ENCODE data around the gene SIDT1.

SIDT1 gene

DNA sequence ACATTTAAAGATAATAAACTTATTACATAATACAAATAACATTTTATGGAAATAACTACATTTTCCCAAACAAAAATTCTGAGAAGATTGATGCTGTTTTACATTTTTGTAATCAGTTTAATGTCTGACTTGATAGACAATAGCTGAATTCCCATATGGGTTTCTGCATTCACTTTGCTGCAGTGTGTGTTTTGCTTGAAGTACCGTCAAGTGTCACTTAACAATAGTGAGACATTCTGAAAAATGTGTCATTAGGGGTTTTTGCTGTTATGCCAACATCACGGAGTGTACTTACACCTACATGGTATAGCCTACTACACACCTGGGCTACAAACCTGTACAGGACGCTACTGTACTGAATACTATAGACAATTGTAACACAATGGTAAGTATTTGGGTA is 106.6 kb downstream of the SIDT1 start:
- DNase-seq, result no peak

- no peak for DNase-seq
These were observed 111.2 kb downstream of the SIDT1 start for GRCh38 chr3:113643583-113643982.

DNA sequence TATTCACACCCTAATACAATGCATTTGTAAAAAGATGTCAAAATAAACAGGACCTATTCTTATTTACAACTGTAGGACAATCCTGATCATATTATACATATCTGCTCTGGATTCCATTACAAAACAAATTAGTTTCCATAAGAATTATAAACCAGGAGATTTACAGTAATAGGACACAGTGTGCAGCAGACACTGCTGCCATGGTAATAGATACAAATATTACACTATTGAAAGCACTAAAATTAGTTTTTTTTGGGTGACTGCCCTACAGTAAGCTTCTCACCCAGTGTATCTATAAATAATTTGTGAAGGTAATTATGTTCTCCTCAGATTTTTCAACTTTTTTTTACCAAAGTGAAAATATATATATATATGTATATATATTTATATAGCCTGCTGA is 116.2 kb downstream of the SIDT1 start:
- DNase-seq, result no peak

GRCh38 chr3:113649174-113649845 is 117.0 kb downstream of the SIDT1 start:
- DNase-seq, result no peak

- DNase-seq, result no peak
These were observed 122.0 kb downstream of the SIDT1 start for GRCh38 chr3:113654310-113654709.

GRCh38 chr3:113654851-113655250 is 122.5 kb downstream of the SIDT1 start:
- no peak for DNase-seq

- DNase-seq, result no peak
These were observed 125.8 kb downstream of the SIDT1 start for GRCh38 chr3:113658107-113658506.

DNA sequence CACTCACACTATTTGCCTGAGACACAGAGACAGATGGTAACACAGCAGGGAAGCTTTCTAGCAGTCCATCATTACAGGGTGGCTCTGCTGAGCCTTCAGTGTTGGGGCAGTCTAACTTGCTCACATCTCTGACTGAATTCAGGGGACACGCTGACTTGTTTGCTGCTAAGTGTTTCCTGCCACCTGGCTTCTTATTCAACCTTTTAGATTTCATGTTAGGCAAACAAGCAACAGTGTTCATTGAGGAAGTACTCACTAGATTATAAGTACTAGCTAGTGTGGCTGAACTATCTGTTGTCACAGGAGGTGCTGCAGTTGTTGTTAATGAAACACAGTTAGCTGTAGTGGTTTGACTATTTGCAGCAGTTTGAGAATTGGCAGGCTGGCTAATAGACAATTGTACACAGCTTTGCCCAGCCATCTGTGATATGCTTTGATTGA is 126.8 kb downstream of the SIDT1 start:
- no peak for DNase-seq

GRCh38 chr3:113659996-113660395 is 127.6 kb downstream of the SIDT1 start:
- DNase-seq, result no peak

DNA sequence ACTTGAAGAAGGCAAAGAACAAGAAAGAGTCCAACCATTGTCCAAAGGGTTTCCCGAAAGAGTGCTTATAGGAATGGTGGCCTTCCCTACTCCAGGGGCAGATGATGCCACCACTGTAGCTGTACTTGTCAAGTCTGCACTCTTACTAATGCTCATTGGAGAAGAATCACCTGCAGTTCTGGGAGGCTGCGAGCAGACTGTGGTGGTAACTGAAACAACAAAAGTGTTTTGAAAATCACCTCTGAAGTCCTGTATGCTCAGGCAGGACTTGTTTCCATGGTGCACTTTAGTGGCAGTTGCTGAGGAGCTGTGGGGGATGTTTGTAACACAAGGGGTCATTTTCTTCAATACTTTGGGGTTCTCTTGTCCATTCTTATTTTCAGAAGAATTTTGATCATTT is 128.1 kb downstream of the SIDT1 start:
- no peak for DNase-seq

GRCh38 chr3:113660896-113661295 is 128.5 kb downstream of the SIDT1 start:
- no peak for DNase-seq

DNA sequence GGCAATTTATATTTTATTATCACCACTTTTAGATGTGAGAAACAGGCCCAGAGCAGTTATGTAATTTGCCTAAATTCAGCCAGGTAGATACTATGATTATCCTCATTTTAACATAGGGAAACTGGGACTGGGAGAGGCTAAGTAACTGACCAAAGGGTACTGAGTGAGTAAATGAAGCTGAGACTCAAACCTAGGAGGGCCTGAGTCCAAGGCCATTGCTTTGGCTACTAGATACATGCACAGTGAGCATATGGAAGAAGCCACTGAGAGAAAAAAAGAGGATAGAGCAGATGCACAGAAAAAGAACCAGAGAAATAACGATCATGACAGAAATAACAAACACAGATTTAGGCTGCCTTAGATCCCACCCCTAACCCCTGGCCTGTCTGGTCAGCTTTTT is 130.5 kb downstream of the SIDT1 start:
- no peak for DNase-seq

- DNase-seq, result no peak
These were observed 131.0 kb downstream of the SIDT1 start for GRCh38 chr3:113663324-113663750.

GRCh38 chr3:113663761-113664160 is 131.4 kb downstream of the SIDT1 start:
- no peak for DNase-seq

GRCh38 chr3:113664523-113665094 is 132.3 kb downstream of the SIDT1 start:
- DNase-seq, result no peak

DNA sequence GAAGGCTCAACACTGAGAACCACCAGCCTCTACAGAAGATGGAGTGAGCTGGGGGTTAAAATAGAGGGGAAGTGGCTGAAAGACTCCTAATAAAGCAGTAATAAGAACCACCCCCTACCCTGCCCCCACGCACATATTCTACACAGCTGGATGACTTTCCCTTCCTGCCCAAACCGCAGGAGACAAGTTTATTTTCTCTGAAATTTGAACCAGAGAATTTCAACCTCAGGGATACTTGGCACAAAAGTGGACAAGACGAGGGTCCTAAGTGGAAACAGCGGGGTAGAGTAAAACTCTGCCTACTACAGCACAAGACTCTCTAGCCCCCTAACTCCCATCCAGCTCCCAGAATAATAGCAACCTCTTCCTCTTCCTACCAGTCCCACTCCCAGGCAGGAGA is 135.7 kb downstream of the SIDT1 start:
- DNase-seq, result no peak

- no peak for DNase-seq
These were observed 141.2 kb downstream of the SIDT1 start for GRCh38 chr3:113673593-113673992.

GRCh38 chr3:113676261-113676660 is 143.9 kb downstream of the SIDT1 start:
- DNase-seq, result no peak

GRCh38 chr3:113677737-113678136 is 145.4 kb downstream of the SIDT1 start:
- no peak for DNase-seq

GRCh38 chr3:113678773-113679172 is 146.4 kb downstream of the SIDT1 start:
- no peak for DNase-seq

Measured in T1000 (cell line).